ENCODE measurements around the gene TMEM232.
"Not testable (repeated sequence)": the region's sequence is repeated elsewhere in the genome, so short reads cannot be mapped to it uniquely, and the experiment has no call there.

The TMEM232 gene

DNA sequence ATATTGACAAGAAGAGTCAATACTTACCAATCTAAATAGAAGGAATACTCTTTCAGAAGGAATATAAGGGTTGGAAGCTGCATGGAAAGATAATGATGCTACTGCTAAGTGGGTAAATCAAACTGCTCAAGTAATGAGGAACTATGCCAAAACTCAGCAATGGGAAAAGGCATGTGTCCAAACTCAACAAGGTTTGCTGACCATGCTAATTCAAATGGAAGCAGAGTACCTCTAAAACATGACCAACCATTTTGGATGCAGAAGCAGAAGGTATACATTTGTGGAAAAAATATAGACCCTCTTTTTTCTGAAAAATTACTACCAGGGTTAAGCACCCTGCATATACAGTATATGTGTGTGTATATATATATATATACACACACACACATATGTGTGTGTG is 21.1 kb downstream of the TMEM232 start:
- DNase-seq: no peak

GRCh38 chr5:110703481-110703880 is 23.0 kb downstream of the TMEM232 start:
- no peak for DNase-seq

GRCh38 chr5:110702704-110703103 is 23.8 kb downstream of the TMEM232 start:
- DNase-seq: no peak

GRCh38 chr5:110702300-110702699 is 24.2 kb downstream of the TMEM232 start:
- DNase-seq: no peak

DNA sequence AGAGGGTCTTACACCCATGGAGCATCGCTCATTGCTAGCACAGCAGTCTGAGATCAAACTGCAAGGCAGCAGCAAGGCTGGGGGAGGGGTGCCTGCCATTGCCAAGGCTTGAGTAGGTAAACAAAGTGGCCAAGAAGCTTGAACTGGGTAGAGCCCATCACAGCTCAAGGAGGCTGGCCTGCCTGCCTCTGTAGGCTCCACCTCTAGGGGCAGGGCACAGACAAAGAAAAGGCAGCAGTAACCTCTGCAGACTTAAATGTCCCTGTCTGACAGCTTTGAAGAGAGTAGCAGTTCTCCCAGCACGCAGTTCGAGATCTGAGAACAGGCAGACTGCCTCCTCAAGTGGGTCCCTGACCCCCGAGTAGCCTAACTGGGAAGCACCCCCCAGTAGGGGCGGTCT is 33.8 kb downstream of the TMEM232 start:
- DNase-seq: not testable (repeated sequence)

GRCh38 chr5:110690587-110690986 is 35.9 kb downstream of the TMEM232 start:
- DNase-seq: not testable (repeated sequence)

- no peak for DNase-seq
These were observed 39.0 kb downstream of the TMEM232 start for GRCh38 chr5:110687485-110687884.

GRCh38 chr5:110686270-110686669 is 40.2 kb downstream of the TMEM232 start:
- DNase-seq: no peak

- DNase-seq: no peak
These were observed 44.5 kb downstream of the TMEM232 start for GRCh38 chr5:110681953-110682352.

- no peak for DNase-seq
These were observed 45.4 kb downstream of the TMEM232 start for GRCh38 chr5:110681109-110681508.

DNA sequence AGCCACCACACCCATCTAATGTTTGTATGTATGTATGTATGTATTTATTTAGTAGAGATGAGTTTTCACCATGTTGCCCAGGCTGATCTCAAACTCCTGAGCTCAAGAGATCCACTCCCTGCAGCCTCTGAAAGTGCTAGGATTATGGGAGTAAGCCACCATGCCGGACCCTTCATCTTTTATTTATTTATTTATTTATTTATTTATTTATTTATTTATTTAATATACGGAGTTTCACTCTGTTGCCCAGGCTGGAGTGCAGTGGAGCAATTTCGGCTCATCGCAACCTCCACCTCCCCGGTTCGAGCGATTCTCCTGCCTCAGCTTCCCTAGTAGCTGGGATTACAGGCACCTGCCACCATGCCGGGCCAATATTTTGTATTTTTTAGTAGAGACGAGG is 49.9 kb downstream of the TMEM232 start:
- DNase-seq: not testable (repeated sequence)

- no peak for DNase-seq
These were observed 61.2 kb downstream of the TMEM232 start for GRCh38 chr5:110665184-110665726.

- DNase-seq: no peak
These were observed 62.9 kb downstream of the TMEM232 start for GRCh38 chr5:110663525-110663924.

DNA sequence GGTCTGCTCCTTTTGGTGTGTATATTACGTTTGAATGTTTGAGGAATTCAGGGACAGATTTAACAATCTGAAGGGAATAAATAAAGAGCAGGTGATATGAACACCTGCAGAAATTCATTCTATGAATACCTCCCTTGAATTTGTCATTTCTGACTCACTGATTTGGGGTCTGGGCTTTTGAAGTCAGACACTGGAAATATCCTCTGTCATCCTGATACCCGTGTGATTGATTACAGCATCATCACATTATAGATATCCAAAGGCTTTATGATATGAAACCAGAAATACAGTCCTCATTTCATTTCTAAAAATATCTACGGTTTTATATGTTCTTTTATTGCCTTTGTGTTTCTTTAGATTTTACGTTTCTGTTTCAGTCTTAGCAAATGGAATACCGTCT is 68.5 kb downstream of the TMEM232 start:
- DNase-seq: no peak

- DNase-seq: no peak
These were observed 73.1 kb downstream of the TMEM232 start for GRCh38 chr5:110653231-110653970.

DNA sequence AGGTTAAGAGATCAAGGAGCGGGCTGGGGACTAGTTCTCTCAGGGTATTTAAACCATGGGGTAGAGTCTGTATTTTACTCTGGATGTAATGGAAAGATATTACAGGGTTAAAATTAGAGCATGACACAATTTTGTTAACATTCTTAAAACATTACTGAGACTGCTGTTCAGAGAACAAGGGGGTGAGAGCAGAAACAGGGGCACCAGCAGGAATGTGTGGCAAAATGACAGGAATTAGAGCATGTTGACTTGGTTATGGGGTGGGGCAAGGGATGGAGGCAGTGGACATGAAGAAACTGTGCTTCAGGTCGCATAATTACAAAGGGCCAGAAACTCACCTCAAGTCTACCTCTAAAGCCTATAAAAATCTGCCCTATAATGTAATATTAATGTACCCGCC is 75.0 kb downstream of the TMEM232 start:
- DNase-seq: no peak

- no peak for DNase-seq
These were observed 82.1 kb downstream of the TMEM232 start for GRCh38 chr5:110644357-110644756.

GRCh38 chr5:110638970-110639902 is 87.2 kb downstream of the TMEM232 start:
- no peak for DNase-seq

- DNase-seq: no peak
These were observed 92.0 kb downstream of the TMEM232 start for GRCh38 chr5:110634475-110634874.

GRCh38 chr5:110631236-110631635 is 95.2 kb downstream of the TMEM232 start:
- no peak for DNase-seq

DNA sequence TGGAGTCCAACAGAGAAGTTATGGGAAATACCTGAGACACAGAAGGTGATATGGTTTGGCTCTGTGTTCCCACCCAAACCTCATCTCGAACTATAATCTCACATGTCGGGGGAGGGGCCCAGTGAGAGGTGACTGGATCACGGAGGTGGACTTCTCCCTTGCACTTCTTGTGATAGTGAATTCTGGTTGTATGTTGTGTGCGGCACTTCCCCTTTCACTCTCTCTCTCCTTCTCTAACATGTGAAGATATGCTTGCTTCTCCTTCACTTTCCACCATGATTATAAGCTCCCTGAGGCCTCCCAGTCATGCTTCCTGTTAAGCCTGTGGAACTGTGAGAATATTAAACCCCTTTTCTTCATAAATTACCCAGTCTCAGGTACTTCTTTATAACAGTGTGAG is 96.1 kb downstream of the TMEM232 start:
- no peak for DNase-seq

DNA sequence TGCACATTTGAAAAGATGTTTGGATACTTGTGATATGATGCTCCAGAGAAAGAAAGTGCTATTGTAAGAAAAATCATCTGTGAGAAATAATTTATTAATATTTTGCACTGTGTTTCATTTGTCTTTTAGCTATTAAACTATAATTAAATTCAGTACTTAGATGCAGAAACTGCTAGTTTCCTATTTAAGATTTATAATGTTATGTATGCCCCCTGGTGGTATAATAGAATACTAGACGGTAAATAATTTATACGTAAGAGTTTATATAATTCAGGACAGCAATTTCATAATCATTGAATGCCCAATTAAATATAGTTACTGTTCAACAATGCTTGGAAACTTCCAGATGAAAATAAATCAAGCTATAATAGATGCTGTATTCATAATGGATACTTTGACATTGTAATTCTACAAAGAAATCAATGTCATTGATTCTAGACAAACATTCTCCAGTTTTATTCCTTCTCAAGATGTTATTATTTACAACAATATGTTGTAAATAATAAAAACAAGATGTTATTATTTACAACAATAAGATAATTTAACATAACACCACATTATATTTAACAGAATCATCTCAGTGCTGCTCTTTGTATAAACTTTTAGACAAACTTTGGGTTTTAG is 101.0 kb downstream of the TMEM232 start:
- DNase-seq: peak; percentile 26

- no peak for DNase-seq
These were observed 102.6 kb downstream of the TMEM232 start for GRCh38 chr5:110623874-110624273.
